Small intestine (tissue), 7 donors: Measurements from ENCODE around the gene XIST. TPM values are rescaled to one million over a fixed set of nuclear protein-coding genes. Genes with fewer than 3 reads are reported as not detected.

ENCODE experiments used
- DNase-seq, 2 donors: peaks; one replicate each; pipeline versions ENCODE4 v3.0.0 to v3.0.0-alpha.2; 2013
- FAIRE-seq: peaks from 2 replicates; lab custom pipeline; 2012; peaks lifted over from hg19 to GRCh38; lab: Jason Lieb, UNC
- H3K27ac ChIP-seq, 3 donors: one replicate each; pipeline ENCODE4 v1.5.1; 2013; ENCODE audit warnings: low read length in 2 of 3, mild to moderate bottlenecking in 2 of 3, control low read depth in 1 of 3, inconsistent platforms in 1 of 3, low read depth in 1 of 3, moderate library complexity in 1 of 3
- H3K27me3 ChIP-seq, 3 donors: one replicate each; pipeline ENCODE4 v1.6.1; 2013; ENCODE audit warnings: low read length in 3 of 3, inconsistent platforms in 1 of 3; ENCODE audit not compliant: control insufficient read depth in 3 of 3, insufficient read depth in 3 of 3
- H3K36me3 ChIP-seq, 3 donors: one replicate each; pipeline ENCODE4 v1.6.1; 2013; ENCODE audit warnings: low read length in 3 of 3, inconsistent platforms in 1 of 3, low read depth in 1 of 3, mild to moderate bottlenecking in 1 of 3, moderate library complexity in 1 of 3; ENCODE audit not compliant: control insufficient read depth in 3 of 3, insufficient read depth in 2 of 3
- H3K4me1 ChIP-seq, 3 donors: one replicate each; pipeline ENCODE4 v1.6.1; 2013; ENCODE audit warnings: low read length in 2 of 3, inconsistent platforms in 1 of 3, low read depth in 1 of 3, mild to moderate bottlenecking in 1 of 3, moderate library complexity in 1 of 3; ENCODE audit not compliant: control insufficient read depth in 3 of 3, insufficient read depth in 2 of 3
- H3K4me3 ChIP-seq, 3 donors: one replicate each; pipeline ENCODE4 v1.5.1; 2013; ENCODE audit warnings: low read length in 3 of 3, control low read depth in 1 of 3, inconsistent platforms in 1 of 3, low read depth in 1 of 3, mild to moderate bottlenecking in 1 of 3, moderate library complexity in 1 of 3
- H3K9me3 ChIP-seq, 2 donors: one replicate each; pipeline ENCODE4 v1.6.1; 2013; ENCODE audit warnings: low read depth in 1 of 2, low read length in 1 of 2; ENCODE audit not compliant: control insufficient read depth in 2 of 2, insufficient read depth in 1 of 2
- WGBS, 3 donors: extraction: QIAGEN DNeasy Blood & Tissue Kit; methylation state at CpG; one replicate each; pipeline ENCODE4 v1.1.7; 2013; 5-methylcytosine and 5-hydroxymethylcytosine counted together
- polyA plus RNA-seq, 4 donors: library from polyadenylated mRNA; stranded (reverse) in 3 of 4; unstranded in 1 of 4; fragments of 200-250 nt in 3 of 4; fragments of 120-200 nt in 1 of 4; gene quantifications; one replicate each; pipeline versions ENCODE4 v1.2.1 to v1.2.3, GENCODE V29; 2013
- donor health status: healthy with polysubstance abuse.
- donor health status: control.
- donor health status: control.
- donor health status: Bipolar disorder and iron deficiency.
- donor health status: healthy.

Gene XIST
- polyA plus RNA-seq, 4 donors, result 0.06 to 36.5 (median 1.3) TPM

DNA sequence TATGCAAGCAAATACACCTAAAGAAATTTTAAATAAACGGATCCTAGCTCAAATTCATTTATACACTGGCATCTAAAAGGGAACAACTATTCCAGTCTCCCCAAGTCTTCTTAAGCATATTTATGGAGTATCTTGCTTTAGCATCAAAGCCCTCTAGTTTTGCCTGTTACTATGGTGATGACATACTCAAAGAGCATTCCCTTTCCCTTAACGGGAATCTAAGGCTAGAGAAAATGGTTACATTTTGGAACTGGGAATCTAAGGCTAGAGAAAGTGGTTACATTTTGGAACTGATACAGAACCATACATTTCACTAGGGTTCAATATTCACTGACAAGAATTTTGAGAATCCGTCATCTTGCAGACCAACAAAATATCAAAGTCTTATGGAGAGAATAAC, 18.3 kb downstream of the XIST start:
- FAIRE-seq, result no peak

GRCh38 chrX:73832319-73832718, 20.2 kb downstream of the XIST start:
- Histone ChIP-seq H3K27ac (no peak overlapping the region), H3K4me1 (no peaks in the 10 kb centered on the region), H3K9me3 (no peaks in the 10 kb centered on the region), H3K36me3 (no peaks in the 10 kb centered on the region), H3K4me3 (no peak overlapping the region), H3K27me3 (no peaks in the 10 kb centered on the region)
- 89 to 97% (median 90%) methylated on average over 4 of the region's 4 CpGs for WGBS, 3 donors
- FAIRE-seq (no peak), DNase-seq (no peak)

More for the DNA sequence above, 18.3 kb downstream of the XIST start:
- no peaks in the 10 kb centered on the region for H3K36me3 ChIP-seq
- H3K4me1 ChIP-seq, result no peaks in the 10 kb centered on the region
- H3K27me3 ChIP-seq, result no peaks in the 10 kb centered on the region
- no peak overlapping the region for H3K27ac ChIP-seq
- H3K4me3 ChIP-seq, result no peak overlapping the region
- H3K9me3 ChIP-seq, result no peaks in the 10 kb centered on the region
- no peak for DNase-seq
- WGBS, 3 donors, result 80 to 90% (median 83%) methylated on average over 3 of the region's 3 CpGs

DNA sequence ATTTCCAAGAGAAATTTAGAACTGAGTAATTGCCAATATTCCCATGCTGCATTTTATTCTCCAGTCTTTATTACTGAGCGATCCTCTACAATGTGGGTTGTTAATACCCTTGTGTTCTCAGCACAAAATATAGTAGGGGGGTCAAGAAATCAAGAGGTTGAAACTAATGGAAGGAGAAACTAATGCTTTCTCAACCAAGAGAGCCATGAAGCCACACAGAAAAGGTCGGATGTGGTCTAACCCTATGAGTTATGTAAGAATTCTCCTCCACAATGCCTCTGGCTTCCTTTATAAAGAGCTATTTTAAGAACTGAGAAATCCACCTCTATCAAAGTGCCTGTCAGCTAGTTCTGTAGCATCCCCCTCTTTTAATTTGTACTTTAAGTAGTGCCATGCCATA, 21.0 kb downstream of the XIST start:
- Histone ChIP-seq H3K27me3 (no peaks in the 10 kb centered on the region), H3K4me3 (no peak overlapping the region), H3K9me3 (no peaks in the 10 kb centered on the region), H3K4me1 (no peaks in the 10 kb centered on the region), H3K36me3 (peaks cover 0 to 2% (median 0%) of the 10 kb centered on the region in 3 donors), H3K27ac (no peak overlapping the region)
- WGBS, 3 donors, result 50 to 77% (median 70%) methylated on average over 2 of the region's 2 CpGs
- no peak for FAIRE-seq
- DNase-seq, result no peak

DNA sequence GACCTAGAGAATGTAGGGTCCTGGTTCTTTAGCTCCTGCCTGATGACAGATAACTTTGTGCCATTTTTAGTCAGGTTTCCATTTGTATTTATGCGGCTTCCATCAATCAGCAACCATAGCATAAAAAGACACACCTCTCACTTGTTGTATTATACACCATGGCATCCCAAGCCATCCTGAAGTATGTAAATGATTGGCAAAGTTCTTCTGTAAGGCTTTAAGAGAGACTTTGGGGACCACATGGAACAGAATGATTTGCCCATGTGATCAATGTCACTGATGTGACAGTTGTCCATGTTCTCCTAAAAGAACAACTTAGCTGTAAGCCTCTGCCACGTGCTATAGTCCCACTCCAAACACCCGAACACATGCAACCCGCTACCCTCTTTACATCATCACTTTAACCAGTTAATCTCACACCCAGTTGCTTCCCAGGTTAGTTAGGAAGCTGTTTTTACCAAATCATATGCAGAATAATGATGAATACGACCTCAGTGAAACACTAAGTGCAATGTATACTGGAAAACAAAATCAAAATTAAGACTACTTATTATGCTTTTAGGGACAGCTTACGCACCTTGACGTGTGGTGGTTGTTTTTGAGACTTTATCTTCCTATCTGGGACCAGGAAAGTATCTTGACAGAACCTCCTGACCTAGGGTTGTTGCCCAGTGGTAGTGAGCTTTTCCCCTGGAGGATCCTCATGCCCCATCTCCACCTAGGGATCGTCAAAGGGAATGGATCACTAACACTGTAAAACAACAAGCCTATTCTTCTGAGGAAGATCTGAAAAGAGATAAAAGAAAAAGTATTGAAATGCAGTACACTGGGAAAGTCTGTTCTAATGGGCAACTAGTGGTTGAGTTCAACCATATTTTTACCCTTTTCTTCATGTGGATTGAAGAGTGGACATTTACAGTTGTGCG, 21.8 kb downstream of the XIST start:
- DNase-seq (no peak), FAIRE-seq (no peak)
- H3K36me3 ChIP-seq, result peaks cover 0 to 2% (median 0%) of the 10 kb centered on the region in 3 donors
- no peak overlapping the region for H3K4me3 ChIP-seq
- H3K27ac ChIP-seq, result no peak overlapping the region
- H3K9me3 ChIP-seq, result no peaks in the 10 kb centered on the region
- no peaks in the 10 kb centered on the region for H3K4me1 ChIP-seq
- 77 to 84% (median 77%) methylated on average over 9 of the region's 9 CpGs for WGBS, 3 donors
- no peaks in the 10 kb centered on the region for H3K27me3 ChIP-seq

DNA sequence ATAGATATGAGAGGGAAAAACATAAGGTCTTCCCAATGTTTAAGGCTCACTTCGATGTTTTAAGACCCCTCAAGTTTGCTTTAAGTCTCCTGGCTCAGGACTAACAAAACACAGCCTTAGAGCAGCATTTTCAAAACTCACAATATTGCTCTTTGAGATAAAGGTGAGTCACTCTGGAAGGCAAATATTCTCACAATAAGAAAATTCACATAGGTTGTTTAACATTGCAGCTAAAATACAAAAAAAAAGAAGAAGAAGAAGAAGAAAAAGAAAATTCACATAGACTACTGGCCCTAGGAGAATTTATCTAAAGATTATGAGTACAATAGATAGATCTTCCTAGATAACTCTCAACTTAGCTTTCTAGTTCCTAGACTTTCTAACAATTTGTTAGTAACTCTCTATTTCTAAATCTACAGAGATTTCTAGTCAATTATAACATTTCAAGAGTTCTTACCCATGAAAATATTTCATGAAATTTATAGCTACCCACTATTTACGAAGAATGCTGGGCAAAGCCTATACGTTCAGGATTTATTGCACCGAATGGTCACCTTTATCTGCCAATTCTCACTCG, 22.5 kb downstream of the XIST start:
- Histone ChIP-seq H3K27me3 (no peaks in the 10 kb centered on the region), H3K9me3 (no peaks in the 10 kb centered on the region), H3K36me3 (peaks cover 0 to 2% (median 0%) of the 10 kb centered on the region in 3 donors), H3K4me1 (no peaks in the 10 kb centered on the region), H3K4me3 (no peak overlapping the region), H3K27ac (no peak overlapping the region)
- WGBS, 3 donors, result 42 to 61% (median 60%) methylated on average over 5 of the region's 5 CpGs
- DNase-seq (no peak), FAIRE-seq (no peak)

DNA sequence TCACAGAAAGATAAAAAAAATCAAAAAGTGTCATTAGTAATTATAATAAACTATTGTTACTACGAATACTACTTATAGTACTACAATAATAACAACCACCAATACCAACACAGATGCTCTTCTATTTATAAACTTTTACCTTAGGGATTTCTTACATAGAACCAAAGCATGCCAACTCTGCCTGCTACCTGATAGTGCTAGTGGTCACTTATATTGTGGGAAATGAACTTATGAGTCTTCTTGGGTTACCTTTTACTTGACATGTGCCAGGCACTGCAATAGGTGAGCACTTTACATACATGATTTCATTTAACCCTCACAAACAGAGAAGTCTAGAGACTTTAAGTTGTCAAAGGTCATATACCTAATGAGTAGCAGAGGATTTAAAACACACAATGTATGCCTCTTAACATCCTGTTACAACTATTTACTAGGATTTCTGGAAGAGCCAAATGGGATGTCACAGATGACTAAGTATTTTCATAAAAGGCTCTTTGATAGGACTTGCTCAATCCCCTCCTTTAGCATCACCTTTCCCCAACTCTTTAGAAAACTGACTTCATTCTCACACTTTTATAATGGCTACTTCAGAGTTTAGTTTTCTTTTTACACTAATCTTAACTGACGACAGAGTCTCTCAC, 24.3 kb downstream of the XIST start:
- Histone ChIP-seq H3K36me3 (peaks cover 0 to 2% (median 0%) of the 10 kb centered on the region in 3 donors), H3K4me3 (no peak overlapping the region), H3K27me3 (no peaks in the 10 kb centered on the region), H3K27ac (no peak overlapping the region), H3K4me1 (no peaks in the 10 kb centered on the region), H3K9me3 (no peaks in the 10 kb centered on the region)
- DNase-seq, result no peak
- FAIRE-seq, result no peak
- WGBS, 3 donors, result 87 to 92% (median 88%) methylated on average over 2 of the region's 2 CpGs

DNA sequence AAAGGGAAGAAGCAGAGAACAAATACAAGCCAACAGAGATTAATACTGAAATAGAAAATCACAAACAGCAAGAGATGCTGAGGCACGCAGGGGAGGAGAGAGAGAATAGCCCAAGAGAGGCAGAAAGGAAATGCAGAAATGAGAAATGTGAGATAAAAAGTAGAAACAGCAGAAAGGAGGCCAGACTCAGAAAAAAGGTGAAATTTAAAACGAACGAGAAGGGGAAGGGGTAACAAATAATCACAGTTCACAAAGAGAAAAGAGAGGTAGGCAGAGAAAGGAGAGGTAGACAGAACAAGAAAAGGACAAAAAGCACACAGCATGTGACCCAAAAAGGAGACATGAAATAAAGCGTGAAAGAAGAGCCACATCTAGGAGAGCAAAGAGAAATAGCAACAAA, 25.1 kb downstream of the XIST start:
- no peak for FAIRE-seq
- no peaks in the 10 kb centered on the region for H3K27me3 ChIP-seq
- 82 to 95% (median 93%) methylated on average over 4 of the region's 4 CpGs for WGBS, 3 donors

DNA sequence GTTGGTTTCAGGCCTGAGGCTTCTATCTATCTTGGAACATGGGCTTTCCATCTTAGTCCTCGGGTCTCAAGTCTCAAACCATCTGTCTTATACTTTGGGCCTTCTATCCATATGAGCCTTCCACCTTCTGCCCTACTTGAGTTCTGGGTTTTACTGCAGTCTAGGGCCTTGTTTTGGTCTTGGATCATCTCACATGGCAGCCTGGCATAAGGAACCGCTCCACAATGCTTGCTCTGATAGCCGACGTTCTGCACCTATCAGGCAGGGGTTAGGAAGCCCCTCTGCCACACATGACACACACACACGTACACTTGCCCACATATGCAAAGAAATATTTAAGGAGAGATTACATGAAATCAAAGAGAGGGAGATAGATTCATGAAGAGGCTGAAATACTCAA, 25.5 kb downstream of the XIST start:
- DNase-seq (no peak), FAIRE-seq (no peak)
- Histone ChIP-seq H3K4me1 (no peaks in the 10 kb centered on the region), H3K36me3 (peaks cover 0 to 2% (median 0%) of the 10 kb centered on the region in 3 donors), H3K4me3 (no peak overlapping the region), H3K27ac (no peak overlapping the region), H3K27me3 (no peaks in the 10 kb centered on the region), H3K9me3 (no peaks in the 10 kb centered on the region)
- WGBS, 3 donors, result 79 to 86% (median 81%) methylated on average over 5 of the region's 5 CpGs

More for the DNA sequence above, 25.1 kb downstream of the XIST start:
- Histone ChIP-seq H3K4me1 (no peaks in the 10 kb centered on the region), H3K27ac (no peak overlapping the region), H3K4me3 (no peak overlapping the region), H3K36me3 (peaks cover 0 to 2% (median 0%) of the 10 kb centered on the region in 3 donors), H3K9me3 (no peaks in the 10 kb centered on the region)
- DNase-seq, result no peak
